WTC11 (cell line): ENCODE data around the gene VPS52. TPM values are rescaled to one million over a fixed set of nuclear protein-coding genes. Genes with fewer than 3 reads are reported as not detected.

Source experiments
- microRNA-seq: library from miRNA; unstranded; fragments of <30 nt; microRNA quantifications from one replicate; pipeline ENCODE4 v1.2.0, GENCODE V29; 2022; ENCODE audit warnings: borderline number of aligned reads
- total RNA-seq: library from RNA; stranded (reverse); gene quantifications from 3 replicates; pipeline ENCODE4 v1.2.3, GENCODE V29; 2021

Gene VPS52
- total RNA-seq, 1 experiment from 2014 or later, result 46.8 TPM

Small RNAs within 50 kb of the gene (microRNA-seq; reads per million reads assigned to microRNA genes)
- gene MIR219A1 (not detected), gene MIR6834 (not detected), gene MIR6873 (1.0 reads per million)

Other genes with a start within 250 kb of the VPS52 start
- 4.4 to 5.4 TPM (median 4.9 TPM) in 3 replicates for gene HLA-DPA1, start 198.2 kb downstream of the VPS52 start, total RNA-seq
- gene HLA-DPB1, start 195.9 kb downstream of the VPS52 start, total RNA-seq, result 18.0 to 23.9 TPM (median 21.3 TPM) in 3 replicates
- 3.0 to 4.4 TPM (median 3.7 TPM) in 3 replicates for gene COL11A2, start 79.4 kb downstream of the VPS52 start, total RNA-seq
- gene RXRB, start 71.2 kb downstream of the VPS52 start, total RNA-seq, result 21.5 to 24.5 TPM (median 23.3 TPM) in 3 replicates
- 131 to 163 TPM (median 134 TPM) in 3 replicates for gene SLC39A7, start 71.0 kb downstream of the VPS52 start, total RNA-seq
- gene HSD17B8, start 67.2 kb downstream of the VPS52 start, total RNA-seq, result 7.3 to 8.1 TPM (median 7.7 TPM) in 3 replicates
- gene RING1, start 63.4 kb downstream of the VPS52 start, total RNA-seq, result 26.6 to 30.2 TPM (median 27.8 TPM) in 3 replicates
- 2,857 to 3,321 TPM (median 3,240 TPM) in 3 replicates for gene RPS18, start 199 bp upstream of the VPS52 start, total RNA-seq
- 3.2 to 5.0 TPM (median 4.1 TPM) in 3 replicates for gene B3GALT4, start 5.2 kb upstream of the VPS52 start, total RNA-seq
- 72.0 to 94.5 TPM (median 72.4 TPM) in 3 replicates for gene WDR46, start 17.4 kb upstream of the VPS52 start, total RNA-seq
- gene PFDN6, start 17.7 kb upstream of the VPS52 start, total RNA-seq, result 83.3 to 95.7 TPM (median 85.6 TPM) in 3 replicates
- 72.6 to 79.7 TPM (median 77.1 TPM) in 3 replicates for gene RGL2, start 27.1 kb upstream of the VPS52 start, total RNA-seq
- gene TAPBP, start 42.2 kb upstream of the VPS52 start, total RNA-seq, result 43.5 to 50.2 TPM (median 49.3 TPM) in 3 replicates
- 11.6 to 14.7 TPM (median 13.7 TPM) in 3 replicates for gene ZBTB22, start 45.9 kb upstream of the VPS52 start, total RNA-seq
- gene DAXX, start 51.1 kb upstream of the VPS52 start, total RNA-seq, result 61.8 to 67.2 TPM (median 65.1 TPM) in 3 replicates
- gene KIFC1, start 119.9 kb upstream of the VPS52 start, total RNA-seq, result 79.5 to 97.3 TPM (median 83.7 TPM) in 3 replicates
- gene PHF1, start 139.1 kb upstream of the VPS52 start, total RNA-seq, result 60.0 to 63.6 TPM (median 60.2 TPM) in 3 replicates
- 229 to 247 TPM (median 243 TPM) in 3 replicates for gene CUTA, start 146.2 kb upstream of the VPS52 start, total RNA-seq
- 139 to 172 TPM (median 160 TPM) in 3 replicates for gene SYNGAP1, start 148.2 kb upstream of the VPS52 start, total RNA-seq
- 19.4 to 21.2 TPM (median 20.8 TPM) in 3 replicates for gene ZBTB9, start 182.7 kb upstream of the VPS52 start, total RNA-seq